Measurements from ENCODE around the gene PLEKHA4. TPM values are rescaled to one million over a fixed set of nuclear protein-coding genes. Genes with fewer than 3 reads are reported as not detected.
A peak's percentile ranks its signal among the peaks of the same experiment; 100 is the strongest.
"Not testable (repeated sequence)": the region's sequence is repeated elsewhere in the genome, so short reads cannot be mapped to it uniquely, and the experiment has no call there.

The PLEKHA4 gene
- total RNA-seq, 4 donors from 2014 or later, result 11.4 to 27.4 (median 18.9) TPM

DNA sequence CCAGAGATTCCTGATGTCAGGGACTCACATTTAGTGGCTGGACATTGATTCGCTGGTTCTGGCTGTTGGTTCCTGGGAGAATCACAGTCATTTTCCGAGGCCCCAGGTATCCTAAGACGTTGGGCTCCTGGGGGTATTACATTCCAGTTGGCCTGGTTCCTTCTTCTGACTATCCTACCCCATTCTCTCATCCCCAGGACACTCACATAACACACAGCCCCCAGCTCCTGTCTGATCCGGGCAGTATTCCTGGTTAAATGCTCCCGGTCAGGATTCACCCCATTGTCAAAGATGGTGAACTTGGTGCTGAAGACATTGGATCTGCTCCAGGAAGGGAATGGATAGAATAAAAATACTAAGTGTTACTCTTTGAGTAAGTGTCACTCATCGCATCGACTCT lies 15.3 kb upstream of the PLEKHA4 start:
- Histone ChIP-seq H3K4me3 (no peak overlapping the region), H3K27ac (replicated peaks in 1 of 4) (no peak overlapping the region), H3K36me3 (peaks cover 0 to 10% (median under 1%) of the 10 kb centered on the region in 4 donors), H3K9me3 (no peaks in the 10 kb centered on the region), H3K4me1 (peaks cover under 1 to 15% (median 4%) of the 10 kb centered on the region in 4 donors), H3K27me3 (no peaks in the 10 kb centered on the region)
- 95% methylated on average over 7 of the region's 7 CpGs for whole genome bisulfite sequencing
- no peak for DNase-seq (ENCODE audit: extremely low spot score)
- intact Hi-C loops (cut with DNase I), result no loop called here
- TF ChIP-seq, protein P1, sequence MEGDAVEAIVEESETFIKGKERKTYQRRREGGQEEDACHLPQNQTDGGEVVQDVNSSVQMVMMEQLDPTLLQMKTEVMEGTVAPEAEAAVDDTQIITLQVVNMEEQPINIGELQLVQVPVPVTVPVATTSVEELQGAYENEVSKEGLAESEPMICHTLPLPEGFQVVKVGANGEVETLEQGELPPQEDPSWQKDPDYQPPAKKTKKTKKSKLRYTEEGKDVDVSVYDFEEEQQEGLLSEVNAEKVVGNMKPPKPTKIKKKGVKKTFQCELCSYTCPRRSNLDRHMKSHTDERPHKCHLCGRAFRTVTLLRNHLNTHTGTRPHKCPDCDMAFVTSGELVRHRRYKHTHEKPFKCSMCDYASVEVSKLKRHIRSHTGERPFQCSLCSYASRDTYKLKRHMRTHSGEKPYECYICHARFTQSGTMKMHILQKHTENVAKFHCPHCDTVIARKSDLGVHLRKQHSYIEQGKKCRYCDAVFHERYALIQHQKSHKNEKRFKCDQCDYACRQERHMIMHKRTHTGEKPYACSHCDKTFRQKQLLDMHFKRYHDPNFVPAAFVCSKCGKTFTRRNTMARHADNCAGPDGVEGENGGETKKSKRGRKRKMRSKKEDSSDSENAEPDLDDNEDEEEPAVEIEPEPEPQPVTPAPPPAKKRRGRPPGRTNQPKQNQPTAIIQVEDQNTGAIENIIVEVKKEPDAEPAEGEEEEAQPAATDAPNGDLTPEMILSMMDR (IDR thresholded peaks at IDR 0.05), result no peak
- TF ChIP-seq POLR2AphosphoS5 (IDR thresholded peaks at IDR 0.05) (no peak), POLR2A (IDR thresholded peaks at IDR 0.05; ENCODE audit: low read depth) (no peak), EP300 (IDR thresholded peaks at IDR 0.05) (no peak)

DNA sequence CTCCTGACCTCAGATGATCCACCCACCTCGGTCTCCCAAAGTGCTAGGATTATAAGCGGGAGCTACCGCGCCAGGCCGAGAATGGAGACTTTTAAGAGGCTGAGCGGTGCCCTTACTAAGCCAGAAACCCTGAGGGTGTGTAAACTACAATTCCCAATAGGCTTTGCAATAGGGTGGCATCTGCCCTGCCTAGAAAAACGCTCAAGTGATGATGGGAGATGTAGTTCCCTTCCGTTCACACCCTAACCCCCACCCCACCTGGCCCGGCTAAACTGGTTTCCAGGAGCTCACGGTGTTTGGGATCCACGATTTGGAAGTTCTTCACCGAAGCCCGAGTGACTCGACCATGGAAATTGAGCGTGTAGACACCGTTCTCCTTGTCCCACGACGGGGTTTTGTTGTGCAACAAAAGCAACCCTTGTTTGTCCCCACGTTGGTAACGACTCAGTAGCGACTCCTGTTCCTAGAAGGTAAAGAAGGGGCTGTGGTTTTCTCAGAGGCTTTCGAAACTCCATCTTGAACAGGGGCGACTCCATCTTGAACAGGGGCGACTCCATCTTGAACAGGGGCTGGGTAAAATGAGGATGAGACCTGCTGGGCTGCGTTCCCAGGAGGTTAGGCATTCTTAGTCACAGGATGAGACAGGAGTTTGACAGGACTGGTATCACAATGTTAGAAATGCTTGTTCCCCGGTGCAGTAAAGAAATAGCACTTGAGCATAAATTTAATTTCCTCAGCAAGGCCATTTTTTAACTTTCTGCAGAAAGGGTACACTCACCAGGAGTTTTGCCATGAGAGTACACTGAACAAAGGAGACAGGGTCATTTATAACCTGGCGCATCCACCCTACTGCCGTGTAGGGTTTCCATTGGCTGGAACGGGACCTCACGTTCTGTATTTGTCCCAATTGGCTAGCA lies 13.6 kb upstream of the PLEKHA4 start:
- Histone ChIP-seq H3K27ac (replicated peaks in 1 of 4) (peak overlapping the region in 2 of 4 donors; percentile 20 to 22), H3K9me3 (no peaks in the 10 kb centered on the region), H3K27me3 (no peaks in the 10 kb centered on the region), H3K4me3 (no peak overlapping the region), H3K4me1 (peaks cover 14 to 32% (median 19%) of the 10 kb centered on the region in 4 donors), H3K36me3 (peaks cover 0 to 26% (median 13%) of the 10 kb centered on the region in 4 donors)
- DNase-seq (ENCODE audit: extremely low spot score), result no peak
- WGBS, result 78% methylated on average over 30 of the region's 30 CpGs
- no peak for TF ChIP-seq POLR2AphosphoS5 (IDR thresholded peaks at IDR 0.05)
- no peak for TF ChIP-seq EP300 (IDR thresholded peaks at IDR 0.05)
- TF ChIP-seq, protein P1 (IDR thresholded peaks at IDR 0.05), result no peak
- TF ChIP-seq POLR2A (IDR thresholded peaks at IDR 0.05; ENCODE audit: low read depth), result no peak
- intact Hi-C loops (cut with DNase I), result no loop called here

DNA sequence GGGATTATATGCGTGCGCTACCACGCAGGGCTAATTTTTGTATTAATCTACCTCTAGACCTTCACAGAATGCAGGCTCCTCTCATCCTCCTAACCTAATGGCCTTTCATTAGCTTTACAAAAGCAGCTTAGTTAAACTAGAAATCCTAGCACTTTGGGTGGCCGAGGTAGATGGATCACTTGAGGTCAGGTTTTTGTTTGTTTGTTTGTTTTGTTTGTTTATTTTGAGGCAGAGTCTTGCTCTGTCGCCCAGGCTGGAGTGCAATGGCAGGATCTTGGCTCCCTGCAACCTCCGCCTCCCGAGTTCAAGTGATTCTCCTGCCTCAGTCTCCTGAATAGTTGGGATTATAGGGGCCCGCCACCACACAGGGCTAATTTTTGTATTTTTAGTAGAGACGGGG lies 11.3 kb upstream of the PLEKHA4 start:
- intact Hi-C loops (cut with DNase I); H3K27me3 ChIP-seq; H3K9me3 ChIP-seq; DNase-seq (ENCODE audit: extremely low spot score); H3K4me3 ChIP-seq: not testable (repeated sequence)
- WGBS, result 94% methylated on average over 9 of the region's 9 CpGs
- H3K36me3 ChIP-seq, result peaks cover 8 to 49% (median 33%) of the 10 kb centered on the region in 4 donors
- H3K4me1 ChIP-seq, result peaks cover 37 to 49% (median 41%) of the 10 kb centered on the region in 4 donors
- peak overlapping the region in 1 of 4 donors; percentile 99 for H3K27ac ChIP-seq (replicated peaks in 1 of 4)

DNA sequence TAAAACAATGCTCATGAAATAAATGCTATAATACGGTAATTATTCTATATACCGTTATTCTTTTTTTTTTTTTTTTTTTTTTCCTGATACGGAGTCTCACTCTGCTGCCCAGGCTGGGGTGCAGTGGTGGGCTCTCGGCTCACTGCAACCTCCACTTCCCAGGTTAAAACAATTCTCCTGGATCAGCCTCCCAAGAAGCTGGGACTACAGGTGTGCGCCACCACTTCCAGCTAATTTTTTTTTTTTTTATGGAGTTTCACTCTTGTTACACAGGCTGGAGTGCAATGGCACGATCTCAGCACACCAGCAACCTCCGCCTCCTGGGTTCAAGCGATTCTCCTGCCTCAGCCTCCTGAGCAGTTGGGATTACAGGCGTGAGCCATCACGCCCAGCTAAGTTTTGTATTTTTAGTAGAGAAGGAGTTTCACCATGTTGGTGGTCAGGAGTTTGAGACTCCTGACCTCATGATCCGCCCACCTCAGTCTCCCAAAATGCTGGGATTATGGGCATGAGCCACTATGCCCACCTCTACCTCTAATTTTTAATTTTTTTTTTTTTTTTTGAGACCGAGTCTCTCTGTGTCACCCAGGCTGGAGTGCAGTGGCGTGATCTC lies 10.7 kb upstream of the PLEKHA4 start:
- peak overlapping the region; percentile 21 to 99 (median 60) for H3K27ac ChIP-seq (replicated peaks in 1 of 4)
- no peaks in the 10 kb centered on the region for H3K9me3 ChIP-seq
- 86% methylated on average over 13 of the region's 13 CpGs for WGBS
- intact Hi-C loops (cut with DNase I), result no loop called here
- no peaks in the 10 kb centered on the region for H3K27me3 ChIP-seq
- no peak overlapping the region for H3K4me3 ChIP-seq
- H3K4me1 ChIP-seq, result peaks cover 42 to 49% (median 47%) of the 10 kb centered on the region in 4 donors
- no peak for DNase-seq (ENCODE audit: extremely low spot score)
- peaks cover 8 to 55% (median 38%) of the 10 kb centered on the region in 4 donors for H3K36me3 ChIP-seq
- TF ChIP-seq POLR2A (IDR thresholded peaks at IDR 0.05; ENCODE audit: low read depth), result no peak
- TF ChIP-seq, protein P1 (IDR thresholded peaks at IDR 0.05), result no peak
- no peak for TF ChIP-seq EP300 (IDR thresholded peaks at IDR 0.05)
- no peak for TF ChIP-seq POLR2AphosphoS5 (IDR thresholded peaks at IDR 0.05)

All from esophagus muscularis mucosa (tissue), 4 donors.